ENCODE results near the gene GJB5.

- TF ChIP-seq RAD21 (IDR thresholded peaks at IDR 0.05; ENCODE audit: low read depth): no peak
- no peak for TF ChIP-seq EP300 (IDR thresholded peaks at IDR 0.05; ENCODE audit: borderline replicate concordance)
- no peak for TF ChIP-seq ZBTB7A (IDR thresholded peaks at IDR 0.05; ENCODE audit: low read depth)
- no peak for TF ChIP-seq REST (IDR thresholded peaks at IDR 0.05; ENCODE audit: low read depth)
- no peak for TF ChIP-seq TCF12 (IDR thresholded peaks at IDR 0.05; ENCODE audit: low read depth)
- TF ChIP-seq TAF1 (IDR thresholded peaks at IDR 0.05; ENCODE audit: low read depth): no peak
- no peak for TF ChIP-seq MAX (IDR thresholded peaks at IDR 0.05)
- TF ChIP-seq TEAD4 (IDR thresholded peaks at IDR 0.05): no peak
- no peak for TF ChIP-seq EGR1 (IDR thresholded peaks at IDR 0.05)
- no peak for TF ChIP-seq CEBPB (IDR thresholded peaks at IDR 0.05)
- TF ChIP-seq CREB1 (IDR thresholded peaks at IDR 0.05; ENCODE audit: low read depth): no peak
- TF ChIP-seq FOXM1 (IDR thresholded peaks at IDR 0.05; ENCODE audit: borderline replicate concordance, low read depth): no peak
- TF ChIP-seq NFIC (IDR thresholded peaks at IDR 0.05): no peak
These were observed 39.3 kb downstream of the GJB5 start for GRCh38 chr1:34794001-34794789.

All from Ishikawa (cell line).